Endothelial cell of umbilical vein (primary cell): ENCODE results near the gene PSIP1. TPM values are rescaled to one million over a fixed set of nuclear protein-coding genes. Genes with fewer than 3 reads are reported as not detected.

ENCODE experiments used
- BruUV-seq: library from RNA; stranded (reverse); fragments of 400-500 nt; replicated peaks from 2 replicates; lab custom pipeline; 2021; lab: Mats Ljungman, UMichigan
- CTCF ChIA-PET: fragments of 300-600, 350-600 bp; sonication (Branson Sonifier 250); formaldehyde crosslinking; loops from one replicate; lab custom pipeline; 2021; ENCODE audit warnings: antibody characterized with exemption, inconsistent platforms; lab: Charles Lee
- POLR2A ChIA-PET: fragments of 300-600, 350-600 bp; sonication (Branson Sonifier 250); formaldehyde crosslinking; loops from one replicate; lab custom pipeline; 2021; ENCODE audit warnings: antibody characterized with exemption, inconsistent platforms; lab: Charles Lee
- DNase-seq: peaks from one replicate; pipeline ENCODE4 v3.0.0-alpha.2; 2011; ENCODE audit warnings: low read depth, low spot score
- FAIRE-seq: peaks from 2 replicates; lab custom pipeline; 2011; peaks lifted over from hg19 to GRCh38; lab: Jason Lieb, UNC
- H2AFZ ChIP-seq: 2 replicates; pipeline ENCODE4 v1.6.0; 2012; ENCODE audit warnings: low read depth, low read length, control low read depth, inconsistent platforms
- H3K27ac ChIP-seq: 2 replicates; pipeline ENCODE4 v1.5.1; 2011; ENCODE audit warnings: low read depth, mild to moderate bottlenecking, control low read depth, low read length, moderate library complexity; ENCODE audit not compliant: insufficient read depth
- H3K27me3 ChIP-seq, 2 experiments: 2 replicates each; pipeline versions ENCODE4 v1.6.0 to v1.6.1; 2011; ENCODE audit warnings: low read length in 2 of 2, mixed read lengths in 1 of 2; ENCODE audit not compliant: control insufficient read depth in 2 of 2, insufficient read depth in 2 of 2
- H3K36me3 ChIP-seq, 2 experiments: 2 replicates in 1 of 2; 3 replicates in 1 of 2; pipeline ENCODE4 v1.5.1; 2011; ENCODE audit warnings: low read length in 2 of 2, mild to moderate bottlenecking in 1 of 2, moderate library complexity in 1 of 2; ENCODE audit not compliant: control insufficient read depth in 2 of 2, insufficient read depth in 2 of 2; ENCODE audit errors: extremely low read depth in 1 of 2
- H3K4me1 ChIP-seq: 3 replicates; pipeline ENCODE4 v1.5.1; 2011; ENCODE audit warnings: mild to moderate bottlenecking, low read length; ENCODE audit not compliant: control insufficient read depth, insufficient read depth; ENCODE audit errors: extremely low read depth
- H3K4me2 ChIP-seq: 2 replicates; pipeline ENCODE4 v1.6.1; 2011; ENCODE audit warnings: low read length, control low read depth, mixed read lengths; ENCODE audit not compliant: insufficient read depth
- H3K4me3 ChIP-seq, 3 experiments: fragments of 200-600 bp in 1 of 3; sonication (generic), shearing (Covaris generic) in 1 of 3; replicated peaks in 1 of 3; 2 replicates each; pipeline ENCODE4 v1.5.1; 2011 to 2016; ENCODE audit warnings: control low read depth in 3 of 3, low read length in 3 of 3, mild to moderate bottlenecking in 2 of 3, inconsistent platforms in 1 of 3, low read depth in 1 of 3, moderate library complexity in 1 of 3; ENCODE audit not compliant: insufficient read depth in 1 of 3
- H3K79me2 ChIP-seq: 2 replicates; pipeline ENCODE4 v1.6.0; 2012; ENCODE audit warnings: low read length, inconsistent platforms; ENCODE audit not compliant: control insufficient read depth, insufficient read depth
- H3K9ac ChIP-seq: replicated peaks from 2 replicates; pipeline ENCODE3; 2011; ENCODE audit warnings: low read length, control low read depth; ENCODE audit not compliant: insufficient read depth; ENCODE audit errors: extremely low read depth
- H3K9me1 ChIP-seq: replicated peaks from 3 replicates; pipeline ENCODE4 v1.6.0; 2011; ENCODE audit warnings: mild to moderate bottlenecking, low read length; ENCODE audit not compliant: control insufficient read depth, insufficient read depth; ENCODE audit errors: extremely low read depth
- H3K9me3 ChIP-seq: replicated peaks from 2 replicates; pipeline ENCODE4 v1.5.1; 2012; ENCODE audit warnings: low read length, inconsistent platforms; ENCODE audit not compliant: control insufficient read depth, insufficient read depth
- H4K20me1 ChIP-seq: replicated peaks from 2 replicates; pipeline ENCODE3; 2011; ENCODE audit warnings: mild to moderate bottlenecking, low read length; ENCODE audit not compliant: control insufficient read depth, insufficient read depth; ENCODE audit errors: extremely low read depth
- CTCF ChIP-seq, 2 donors: IDR thresholded peaks; 1 replicate in 1 of 2; 2 replicates in 1 of 2; pipeline ENCODE4 v1.5.1; 2011; ENCODE audit warnings: low read length in 2 of 2, mild to moderate bottlenecking in 2 of 2, moderate library complexity in 2 of 2, control low read depth in 1 of 2, inconsistent platforms in 1 of 2, low read depth in 1 of 2; ENCODE audit not compliant: insufficient read depth in 1 of 2; ENCODE audit errors: extremely low read depth in 1 of 2
- EZH2 ChIP-seq: IDR thresholded peaks from 2 replicates; pipeline ENCODE4 v1.6.1; 2012; ENCODE audit warnings: borderline replicate concordance, low read depth, mild to moderate bottlenecking, moderate library complexity, low read length, inconsistent platforms; ENCODE audit not compliant: severe bottlenecking
- FOS ChIP-seq: IDR thresholded peaks from 2 replicates; pipeline ENCODE4 v1.6.1; 2011; ENCODE audit warnings: mild to moderate bottlenecking, low read length, moderate library complexity, borderline replicate concordance; ENCODE audit not compliant: insufficient read depth
- GATA2 ChIP-seq: IDR thresholded peaks from 2 replicates; pipeline ENCODE4 v1.7.0; 2011; ENCODE audit warnings: low read depth, mild to moderate bottlenecking, moderate library complexity, mixed read lengths, low read length; ENCODE audit not compliant: insufficient read length, insufficient read depth
- JUN ChIP-seq: IDR thresholded peaks from 2 replicates; pipeline ENCODE4 v1.6.1; 2011; ENCODE audit warnings: borderline replicate concordance, low read depth; ENCODE audit not compliant: insufficient read length, insufficient read depth
- MAX ChIP-seq: IDR thresholded peaks from 2 replicates; pipeline ENCODE4 v1.6.1; 2011; ENCODE audit not compliant: insufficient read depth, insufficient read length
- MYC ChIP-seq: IDR thresholded peaks from one replicate; pipeline ENCODE4 v1.6.1; 2011; ENCODE audit warnings: mild to moderate bottlenecking, low read depth, low read length
- POLR2A ChIP-seq: IDR thresholded peaks from 2 replicates; pipeline ENCODE4 v1.6.1; 2012; ENCODE audit warnings: low read depth, mild to moderate bottlenecking, control low read depth, low read length
- POLR2AphosphoS5 ChIP-seq: IDR thresholded peaks from 2 replicates; pipeline ENCODE4 v1.6.1; 2012; ENCODE audit warnings: low read depth, mild to moderate bottlenecking, control low read depth, low read length, moderate library complexity; ENCODE audit not compliant: insufficient read depth
- dilution Hi-C: fragments of 300-500 bp; cut with MboI; formaldehyde crosslinking; loops from one replicate; pipeline ENCODE4 v1.15.0; 2019; ENCODE audit warnings: low sequenced_read_pairs; ENCODE audit not compliant: extremely low pct_ligation_motif_present
- intact Hi-C: fragments of 100-400 bp; cut with micrococcal nuclease; formaldehyde crosslinking; loops from one replicate; pipeline ENCODE4 v1.10.0; 2022
- polyA plus RNA-seq, 4 experiments: library from polyadenylated mRNA; depleted of rRNA in 3 of 4; stranded (reverse) in 3 of 4; unstranded in 1 of 4; fragments of >200 nt; gene quantifications; 2 replicates each; pipeline versions ENCODE4 v1.2.1 to v1.2.3, GENCODE V29; 2011 to 2012; ENCODE audit warnings: missing spikeins in 1 of 4
- total RNA-seq: library from RNA; stranded (reverse); gene quantifications from 2 replicates; pipeline ENCODE4 v1.2.3, GENCODE V29; 2021

PSIP1 gene
- total and polyA plus RNA-seq, 2 donors (not counting 3 experiments of a cell fraction or from before 2014, with no cell fraction given), result 12.9 to 76.7 TPM

DNA sequence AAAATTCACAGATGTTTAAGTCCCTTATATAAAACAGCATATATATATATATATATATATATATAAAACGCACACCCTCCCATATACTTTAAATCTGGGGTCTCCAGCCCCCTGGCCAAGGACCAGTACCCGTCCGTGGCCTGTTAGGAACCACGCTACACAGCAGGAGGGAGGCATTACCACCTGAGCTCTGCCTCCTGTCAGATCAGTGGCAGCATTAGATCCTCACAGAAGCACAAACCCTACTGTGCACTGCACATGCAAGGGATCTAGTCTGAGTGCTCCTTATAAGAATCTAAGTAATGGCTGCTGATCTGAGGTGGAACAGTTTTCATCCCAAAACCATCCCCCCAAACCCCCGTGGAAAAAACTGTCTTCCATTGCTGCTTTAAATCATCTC is 9.0 kb downstream of the PSIP1 start:
- POLR2A ChIA-PET, result no interaction called here
- Histone ChIP-seq H3K27ac (no peak overlapping the region), H3K27me3 (no peaks in the 10 kb centered on the region), H3K4me1 (peaks cover 7% of the 10 kb centered on the region), H3K4me3 (no peak overlapping the region), H2AFZ (no peak overlapping the region), H3K9me1 (no peaks in the 10 kb centered on the region), H3K9me3 (no peaks in the 10 kb centered on the region), H3K79me2 (peaks cover 28% of the 10 kb centered on the region), H3K36me3 (peaks cover 2 to 14% of the 10 kb centered on the region in 2 experiments), H3K4me2 (no peak overlapping the region), H4K20me1 (no peaks in the 10 kb centered on the region), H3K9ac (no peak overlapping the region)
- FAIRE-seq, result no peak
- no TSS peak for BruUV-seq
- TF ChIP-seq EZH2 (no peak), POLR2AphosphoS5 (no peak), GATA2 (no peak), FOS (no peak), MAX (no peak), MYC (no peak), POLR2A (no peak), CTCF (IDR thresholded peaks at IDR 0.05; ENCODE audit: extremely low read depth in 1 of 2, insufficient read depth in 1 of 2, low read depth in 1 of 2, low read length in 2 of 2) (no peak), JUN (no peak)
- CTCF ChIA-PET, result interaction anchor here (1.0 to 2.7 kb wide), 18 partner anchors 8 to 224 kb away, joined by 3 to 28 read pairs (median 4); partner anchors contain the start of genes CCDC171 and PSIP1
- dilution Hi-C loops (no loop called here), intact Hi-C loops (loop anchor here (1.0 to 2.0 kb wide), 3 partner anchors 9 to 141 kb away; no protein-coding TSS in a partner anchor)
- no peak for DNase-seq
